Urothelium cell line (cell line): ENCODE measurements around the gene C4orf50.
A peak's percentile ranks its signal among the peaks of the same experiment; 100 is the strongest.
"Not testable (repeated sequence)": the region's sequence is repeated elsewhere in the genome, so short reads cannot be mapped to it uniquely, and the experiment has no call there.

Source experiments
- DNase-seq: peaks from one replicate; pipeline ENCODE4 v3.0.0; 2011; ENCODE audit warnings: low spot score, mixed read lengths
- FAIRE-seq: peaks from 2 replicates; lab custom pipeline; 2011; peaks lifted over from hg19 to GRCh38; lab: Jason Lieb, UNC

C4orf50 gene

DNA sequence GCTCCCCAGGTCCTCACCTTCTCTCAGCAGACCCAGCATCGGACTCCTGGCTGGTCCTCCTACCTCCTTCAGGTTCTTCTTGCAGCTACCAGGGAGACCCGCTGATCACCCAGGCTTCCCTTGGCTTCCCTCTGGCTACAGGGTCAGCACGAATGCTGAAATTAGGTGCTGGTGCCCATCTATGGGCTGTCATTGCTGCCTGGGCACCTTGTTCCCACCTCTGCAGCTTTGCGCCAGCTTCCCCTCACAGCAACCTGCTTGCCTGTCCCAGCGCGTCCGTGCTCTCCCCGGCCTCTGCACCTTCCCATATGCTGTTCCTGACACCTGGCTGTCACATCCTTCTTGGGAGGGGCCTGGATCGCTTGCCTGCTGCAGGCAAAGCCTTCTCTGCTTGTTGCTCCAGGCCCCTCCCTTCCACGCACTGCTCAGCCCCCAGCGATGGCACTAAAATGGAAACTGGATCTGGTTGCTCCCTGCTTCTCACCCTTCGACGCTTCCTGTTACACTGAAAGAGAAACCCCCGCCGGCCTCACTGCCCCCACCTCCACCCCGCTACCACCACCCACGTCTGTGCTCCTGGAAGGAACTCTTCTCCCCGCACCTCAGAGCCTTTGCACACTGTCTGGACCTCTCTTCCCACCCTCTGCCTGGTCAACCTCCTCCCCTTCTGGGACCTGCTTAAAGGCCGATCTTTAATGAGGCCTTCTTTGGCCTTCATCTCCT, 22.2 kb downstream of the C4orf50 start:
- FAIRE-seq (no peak), DNase-seq (no peak)

DNA sequence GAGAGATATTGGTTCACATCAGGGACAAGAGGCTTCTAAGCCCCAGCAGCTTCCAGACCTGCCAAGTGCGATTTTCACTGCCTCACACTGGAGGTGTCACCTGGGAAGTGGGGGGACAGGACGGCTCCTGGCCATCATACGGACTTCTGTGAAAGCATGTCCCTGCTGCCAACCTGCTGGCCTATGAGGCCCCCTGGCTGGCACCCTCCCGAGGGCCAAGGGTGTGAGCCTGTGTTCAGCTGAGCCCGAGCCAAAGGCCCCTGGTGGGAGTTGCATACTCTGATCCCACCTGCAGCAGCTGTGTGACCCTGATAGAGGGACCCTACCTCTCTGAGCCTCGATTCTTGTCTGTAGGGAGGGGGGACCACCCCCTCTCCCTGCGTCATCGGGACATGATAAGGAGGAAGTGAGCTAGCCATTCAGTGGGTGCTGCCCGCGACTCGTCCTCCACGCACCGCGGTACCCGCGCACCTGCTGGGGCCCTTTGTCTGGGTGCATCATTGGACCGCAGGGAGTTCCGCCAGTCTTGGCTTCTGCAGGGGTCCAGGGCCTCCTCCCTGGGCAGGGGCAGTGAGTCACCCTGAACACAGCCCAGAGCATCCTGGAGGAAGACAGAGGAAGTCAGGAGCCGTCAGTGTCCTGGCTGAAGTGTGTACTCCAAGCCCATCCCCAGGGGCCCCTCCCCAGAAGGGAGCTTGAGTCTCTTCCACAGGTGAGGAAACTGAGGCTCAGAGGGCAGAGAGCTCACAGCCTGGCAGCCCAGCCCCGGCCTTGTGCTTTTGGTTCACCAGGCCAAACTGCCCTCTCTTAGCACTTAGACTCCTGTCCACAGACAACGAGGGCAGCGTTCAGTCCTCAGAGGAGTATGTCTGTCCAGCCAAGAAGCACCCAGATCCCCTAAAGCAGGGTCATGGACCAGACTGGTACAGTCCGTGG, 24.1 kb downstream of the C4orf50 start:
- FAIRE-seq (no peak), DNase-seq (no peak)

DNA sequence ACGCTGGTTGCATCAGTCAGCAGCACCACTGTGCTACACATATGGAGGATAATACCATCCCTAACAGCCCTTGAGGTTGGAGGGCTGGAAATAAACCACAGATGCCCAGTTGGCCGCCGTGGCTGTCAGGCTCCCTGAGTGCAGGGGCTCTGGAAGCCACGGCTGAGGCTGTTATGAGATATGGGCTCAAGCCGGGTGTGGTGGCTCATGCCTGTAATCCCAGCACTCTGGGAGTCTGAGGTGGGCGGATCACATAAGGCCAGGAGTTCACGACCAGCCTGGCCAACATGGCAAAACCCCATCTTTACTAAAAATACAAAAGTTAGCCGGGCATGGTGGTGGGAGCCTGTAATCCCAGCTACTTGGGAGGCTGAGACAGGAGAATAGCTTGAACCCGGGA, 24.9 kb downstream of the C4orf50 start:
- DNase-seq, FAIRE-seq: not testable (repeated sequence)

DNA sequence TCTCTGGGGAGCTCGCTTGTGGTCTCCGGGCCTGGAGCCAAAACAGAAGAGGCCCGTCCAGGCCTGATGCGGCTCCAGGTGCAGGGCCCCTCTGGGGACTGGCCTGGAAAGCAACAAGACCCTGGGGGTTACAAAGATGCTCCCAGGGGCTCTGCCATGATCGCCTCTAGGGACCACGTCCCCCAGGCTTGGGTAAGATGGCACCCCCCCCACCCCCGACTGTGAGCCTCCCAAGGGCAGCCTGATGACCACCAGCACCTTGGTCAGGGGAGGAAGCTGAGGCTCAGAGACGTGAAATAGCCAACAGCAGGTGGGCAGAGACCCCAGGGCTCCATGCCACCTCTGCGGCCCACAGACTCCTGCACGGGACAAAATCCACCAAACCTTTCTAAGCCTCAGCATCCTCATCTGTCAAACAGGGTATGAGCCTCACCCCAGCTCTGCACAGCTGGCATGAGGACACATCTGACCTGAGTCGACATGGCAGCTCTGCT, 25.4 kb downstream of the C4orf50 start:
- FAIRE-seq (no peak), DNase-seq (no peak)

DNA sequence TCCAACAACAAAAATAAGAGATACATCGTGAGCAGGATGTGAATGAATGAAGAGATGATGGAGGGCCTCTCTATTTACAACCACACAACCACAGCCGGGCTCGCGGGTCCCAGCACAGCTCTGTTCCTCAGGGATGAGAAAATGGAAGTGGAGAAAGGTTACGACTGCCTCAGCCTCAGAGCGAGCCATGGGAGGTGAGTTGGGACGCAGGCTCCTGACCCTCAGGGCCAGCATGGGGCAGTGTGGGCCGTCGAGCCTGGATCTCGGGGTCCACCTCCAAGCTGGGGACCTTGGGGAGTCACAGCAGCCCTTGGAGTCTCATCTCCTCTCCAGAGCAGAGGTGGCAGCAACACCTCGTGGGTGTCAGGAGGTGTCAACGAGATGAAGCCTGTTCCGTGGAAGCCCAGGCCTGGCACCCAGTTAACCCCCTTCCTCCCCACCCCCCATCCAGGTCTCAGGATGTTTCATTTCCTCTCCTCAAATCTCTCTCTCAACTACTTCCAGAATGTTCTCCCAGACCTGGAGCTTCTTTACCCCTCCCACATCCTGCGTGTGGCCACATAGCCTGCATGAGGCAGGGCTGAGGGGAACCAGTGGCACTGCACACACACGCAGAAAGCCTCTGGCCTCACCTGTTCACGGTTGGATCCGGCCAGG, 25.9 kb downstream of the C4orf50 start:
- FAIRE-seq (no peak), DNase-seq (no peak)

DNA sequence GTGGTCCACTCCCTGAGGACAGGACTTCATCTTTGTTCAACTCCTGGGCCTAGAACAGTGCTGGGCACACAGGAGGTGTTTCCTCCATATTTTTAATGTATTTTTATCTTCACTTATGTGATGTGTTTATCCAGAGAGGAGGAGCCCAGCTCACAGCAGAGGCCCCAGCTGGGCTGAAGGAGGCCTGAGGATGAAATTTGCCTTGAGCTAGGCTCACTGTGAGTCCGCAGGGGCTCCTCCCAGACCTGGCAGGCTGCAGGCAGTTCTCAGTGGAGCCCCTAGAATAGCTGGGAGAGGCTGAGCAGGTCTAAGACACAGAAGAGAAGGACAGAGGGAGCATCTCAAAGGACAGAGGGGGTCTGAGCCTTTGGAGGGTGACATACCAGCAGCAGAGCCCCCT, 26.8 kb downstream of the C4orf50 start:
- FAIRE-seq = no peak
- DNase-seq = no peak

DNA sequence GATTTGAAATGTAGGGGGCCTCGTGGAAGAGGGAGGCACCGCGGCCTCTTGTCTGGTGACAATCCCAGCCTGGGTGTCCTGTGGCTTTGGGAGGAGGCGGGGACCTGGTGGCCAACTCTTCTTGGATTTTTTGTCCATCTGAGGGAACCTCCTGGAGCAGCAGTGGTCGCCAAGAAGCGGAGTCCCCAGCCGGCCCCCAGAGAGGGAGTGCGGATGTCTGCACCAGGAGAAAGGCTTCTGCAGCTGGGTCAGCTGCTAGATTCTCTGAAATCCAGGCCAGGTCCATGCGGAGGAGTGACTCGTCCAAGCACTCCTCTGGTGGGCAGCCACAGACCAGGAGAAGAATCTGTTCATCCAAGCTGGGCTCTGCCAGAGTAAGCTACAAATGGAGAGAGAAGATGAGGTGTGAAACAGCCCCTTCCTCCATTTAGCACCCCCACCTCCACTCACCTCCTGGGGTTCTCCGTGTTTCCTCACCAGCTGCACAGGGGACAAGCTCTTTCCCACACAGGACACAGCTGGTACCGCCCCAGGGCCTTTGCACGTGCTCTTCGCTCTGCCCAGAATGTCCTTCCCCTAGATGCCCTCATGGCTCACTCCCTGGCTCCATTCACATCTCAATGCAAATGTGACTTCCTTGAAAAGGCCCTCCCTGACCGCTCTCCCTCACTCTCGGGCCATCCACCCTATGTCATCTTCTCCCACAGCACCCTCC, 27.6 kb downstream of the C4orf50 start:
- no peak for DNase-seq
- FAIRE-seq = no peak

DNA sequence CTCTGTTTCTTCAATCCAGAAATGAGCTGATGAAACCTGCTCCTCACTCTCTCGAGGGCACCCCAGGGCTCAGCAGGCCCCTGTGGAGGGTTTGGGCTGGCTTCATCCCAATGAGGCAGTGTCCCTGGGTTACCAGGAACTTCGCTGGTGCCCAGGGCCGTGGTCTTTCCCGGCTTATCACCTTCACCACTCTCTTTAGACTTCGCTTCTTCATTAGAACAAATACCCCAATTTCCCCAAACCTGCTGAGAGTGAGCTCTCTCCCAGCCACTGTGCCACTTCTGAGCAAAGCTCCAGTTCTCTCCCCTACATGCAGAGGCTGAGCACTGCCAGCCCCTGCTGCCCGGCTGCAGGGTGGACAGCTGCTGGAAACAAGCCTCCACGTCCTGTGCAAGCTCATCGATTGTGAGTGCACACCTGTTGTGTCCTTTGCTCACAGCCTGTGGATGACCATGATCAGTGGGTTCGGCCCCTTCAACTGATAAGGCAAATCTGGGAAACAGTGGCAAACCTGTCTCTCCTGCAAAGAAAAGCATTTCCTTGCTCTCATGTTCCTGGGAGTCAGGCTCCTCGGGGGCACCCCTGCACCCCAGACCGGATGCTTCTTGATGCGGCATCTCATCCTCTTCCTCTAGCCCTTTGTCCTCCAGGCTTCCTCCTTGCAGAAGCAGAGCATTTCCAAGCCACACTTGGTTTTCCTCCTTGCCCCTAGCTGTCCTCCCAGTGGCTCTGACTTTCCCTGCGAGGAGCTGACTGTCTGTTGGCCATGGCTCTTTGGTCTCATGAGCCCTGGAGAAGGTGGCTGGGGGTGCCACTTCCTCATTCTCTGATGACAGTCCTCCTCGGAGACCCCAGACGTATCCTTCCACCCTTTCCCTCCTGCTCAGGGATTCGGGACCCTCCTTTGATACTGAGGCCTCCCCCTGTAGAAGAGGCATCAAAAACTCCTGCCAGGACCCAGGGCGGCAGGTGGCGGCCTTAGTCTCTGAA, 28.7 kb downstream of the C4orf50 start:
- DNase-seq = no peak
- no peak for FAIRE-seq

DNA sequence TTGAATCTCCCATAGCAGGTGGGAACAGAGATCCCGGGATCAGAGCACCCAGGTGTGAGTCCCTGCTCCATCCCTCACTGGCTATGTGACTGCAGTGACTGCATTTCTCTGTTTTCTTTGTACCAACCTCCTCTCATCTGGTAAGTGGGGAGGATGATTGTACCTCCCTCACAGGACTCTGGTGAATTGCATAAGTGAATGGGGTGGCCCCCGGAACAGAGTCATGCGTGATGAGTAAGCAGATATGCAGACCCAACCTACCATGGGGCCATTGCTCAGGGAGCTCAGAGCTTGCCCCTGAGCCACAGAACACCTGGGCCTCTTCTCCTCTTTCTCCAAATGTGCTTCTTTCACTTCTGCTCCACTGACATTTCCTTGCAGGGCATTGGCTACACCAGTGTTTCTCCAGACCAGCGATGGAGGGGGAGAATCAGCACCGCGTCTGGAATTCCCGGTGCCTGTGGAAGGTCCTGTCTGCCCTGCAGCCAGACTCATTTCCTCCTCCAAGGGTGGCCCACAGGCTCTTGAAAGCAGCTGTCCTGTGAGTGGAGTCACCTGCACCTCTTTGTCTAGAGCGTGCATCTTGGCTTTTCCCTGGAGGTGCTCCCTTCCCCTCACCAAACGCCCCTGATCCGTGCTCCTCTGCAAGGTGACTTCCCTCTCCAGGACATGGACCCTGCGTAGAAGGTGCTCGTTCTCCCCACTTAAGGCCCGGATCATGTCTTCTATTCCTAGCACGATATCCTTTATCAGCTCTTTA, 30.0 kb downstream of the C4orf50 start:
- DNase-seq = no peak
- FAIRE-seq = no peak

DNA sequence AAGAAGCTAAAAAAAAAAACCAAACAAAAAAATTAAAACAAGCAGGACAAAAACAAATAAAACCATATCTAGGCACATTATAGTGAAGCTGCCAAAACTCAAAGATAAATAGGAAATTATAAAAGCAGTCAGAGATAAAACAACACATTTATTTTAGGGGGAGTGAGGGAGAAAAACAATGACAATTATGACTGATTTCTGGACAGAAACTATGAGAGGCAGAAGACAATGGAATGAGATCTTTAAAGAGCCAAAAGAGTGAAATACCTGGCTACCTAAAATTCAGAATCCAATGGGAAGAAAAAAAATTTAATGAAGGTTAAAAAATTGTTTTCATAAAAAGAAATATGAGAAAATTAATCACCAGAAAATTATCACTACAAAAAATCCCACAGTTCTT, 33.4 kb downstream of the C4orf50 start:
- no peak for FAIRE-seq

DNA sequence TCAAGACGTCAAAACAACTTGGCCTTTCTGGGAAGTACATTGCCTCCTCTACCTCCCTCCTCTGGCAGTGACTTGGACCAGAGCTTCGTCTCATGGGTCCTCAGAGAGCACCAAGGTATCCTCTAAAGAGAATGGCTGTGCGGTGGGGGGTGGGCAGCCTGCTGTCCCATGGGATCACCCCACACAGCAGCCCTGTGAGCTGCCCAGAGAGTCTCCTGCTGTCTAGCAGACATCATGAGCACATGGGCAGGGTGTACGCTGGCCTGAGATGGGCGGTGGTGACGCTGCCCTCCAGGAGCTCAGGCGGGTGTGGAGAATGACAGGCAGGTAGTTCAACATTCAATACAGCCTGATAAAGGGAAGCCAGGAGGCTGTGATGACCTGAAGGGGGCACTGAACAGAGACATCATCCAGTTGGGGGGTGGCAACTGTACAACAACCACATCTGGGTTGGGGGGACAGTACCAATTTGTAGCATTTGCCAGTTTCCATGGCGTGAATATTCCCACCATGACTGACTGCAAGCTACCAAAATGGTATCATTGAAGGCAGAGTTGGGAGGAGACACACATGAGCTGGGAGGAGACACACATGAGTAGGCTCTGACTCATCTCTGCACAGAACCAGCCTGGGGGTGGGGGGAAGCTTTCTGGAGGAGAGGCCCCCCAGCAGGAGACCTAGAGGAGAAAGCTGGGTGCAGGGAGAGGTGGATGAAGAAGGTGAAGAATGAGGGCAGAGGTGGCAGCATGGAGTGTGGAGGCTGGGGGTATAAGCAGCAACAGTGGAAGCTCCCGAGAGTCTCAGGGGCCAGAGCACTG, 35.9 kb downstream of the C4orf50 start:
- DNase-seq = no peak
- FAIRE-seq = no peak

More for the DNA sequence above, 33.4 kb downstream of the C4orf50 start:
- DNase-seq = no peak

DNA sequence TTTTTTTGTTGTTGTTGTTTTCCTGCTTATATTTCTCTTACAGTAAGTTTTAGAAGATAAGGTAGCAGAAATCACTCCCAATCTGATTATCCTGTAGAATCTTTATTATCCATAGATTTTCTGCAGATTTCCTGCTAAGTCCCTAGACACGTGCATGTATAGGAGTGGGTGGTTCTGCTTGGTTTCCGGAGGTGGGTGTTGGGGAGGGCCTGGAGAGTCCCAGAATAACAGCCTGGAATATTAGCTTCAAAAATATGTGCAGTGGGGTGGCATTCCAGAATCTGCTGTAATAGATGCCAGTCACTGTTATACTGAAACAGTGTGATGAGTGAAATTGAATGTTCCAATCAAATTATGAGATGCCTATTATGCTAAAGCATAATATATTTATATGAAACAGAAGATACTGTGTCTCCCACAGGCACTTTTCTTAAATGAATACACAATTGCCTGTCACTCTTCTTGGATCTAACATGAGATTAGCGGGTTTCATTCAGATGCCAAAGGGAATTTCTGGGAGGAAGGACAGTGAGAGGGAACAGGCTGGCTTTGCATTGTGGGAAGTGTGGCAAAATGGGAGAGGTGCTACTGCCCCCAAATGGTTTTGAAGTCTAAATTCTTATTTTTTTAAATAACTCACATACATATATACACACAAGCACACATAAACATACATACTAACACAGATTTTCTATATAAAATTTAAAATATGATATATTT, 37.6 kb downstream of the C4orf50 start:
- FAIRE-seq = no peak
- no peak for DNase-seq

DNA sequence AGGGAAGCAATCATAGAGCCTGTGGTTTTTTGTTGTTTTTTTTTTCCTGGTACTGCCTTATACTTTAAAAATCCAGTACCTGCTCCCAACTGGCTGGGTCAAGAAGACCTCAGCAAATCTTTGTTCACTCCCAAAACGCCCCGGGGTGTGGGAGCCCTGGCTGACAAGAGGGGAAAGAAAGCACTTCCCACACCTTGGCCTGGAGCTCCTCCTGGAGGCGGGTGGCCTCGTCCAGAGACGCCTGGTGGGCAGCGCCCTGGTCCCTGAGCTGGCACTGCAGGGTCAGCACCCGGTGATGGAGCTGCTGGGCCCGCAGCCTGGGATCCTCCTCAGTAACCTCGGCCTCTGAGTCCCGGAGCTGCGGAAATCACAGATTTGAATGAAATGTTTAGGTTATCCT, 38.2 kb downstream of the C4orf50 start:
- peak; percentile 38 for DNase-seq
- no peak for FAIRE-seq

DNA sequence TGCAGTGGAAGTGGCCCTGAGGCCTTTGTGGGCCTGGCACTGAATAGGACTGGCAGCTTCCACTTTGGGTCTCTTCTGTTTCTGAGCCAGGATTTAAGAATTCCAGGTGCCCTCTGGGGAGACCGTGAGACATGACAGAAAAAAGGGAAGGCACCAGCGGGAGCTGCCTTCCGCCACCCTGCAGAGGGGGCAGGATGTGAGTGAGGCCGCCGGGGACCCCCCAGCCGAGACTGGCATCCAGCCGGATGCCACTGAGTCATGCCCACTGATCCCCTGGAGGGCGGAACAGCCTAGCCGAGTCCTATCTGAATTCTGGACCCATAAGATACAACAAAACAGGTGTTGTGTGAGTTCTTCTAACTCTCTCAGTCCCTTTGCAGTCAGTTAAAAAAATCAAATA, 41.3 kb downstream of the C4orf50 start:
- DNase-seq (no peak), FAIRE-seq (no peak)

DNA sequence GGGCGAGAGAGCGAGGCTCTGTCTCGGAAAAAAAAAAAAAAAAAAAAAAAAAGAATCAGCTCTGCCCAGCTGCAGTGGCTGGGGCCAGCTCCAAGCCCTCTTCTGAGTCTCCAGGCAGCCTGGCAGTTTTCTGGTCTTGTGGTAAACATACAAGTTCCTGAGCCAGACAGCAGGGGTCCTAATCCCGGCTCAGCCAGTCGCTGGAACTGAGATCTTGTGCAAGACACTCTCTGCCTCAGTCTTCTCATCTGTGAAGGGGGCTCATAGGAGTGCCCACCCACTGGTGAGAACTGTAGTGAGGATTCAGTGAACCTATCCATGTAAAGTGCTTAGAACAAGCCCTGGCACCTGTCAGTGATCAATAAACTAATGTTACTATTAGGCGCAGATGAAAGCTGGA, 41.8 kb downstream of the C4orf50 start:
- FAIRE-seq (no peak), DNase-seq (no peak)

DNA sequence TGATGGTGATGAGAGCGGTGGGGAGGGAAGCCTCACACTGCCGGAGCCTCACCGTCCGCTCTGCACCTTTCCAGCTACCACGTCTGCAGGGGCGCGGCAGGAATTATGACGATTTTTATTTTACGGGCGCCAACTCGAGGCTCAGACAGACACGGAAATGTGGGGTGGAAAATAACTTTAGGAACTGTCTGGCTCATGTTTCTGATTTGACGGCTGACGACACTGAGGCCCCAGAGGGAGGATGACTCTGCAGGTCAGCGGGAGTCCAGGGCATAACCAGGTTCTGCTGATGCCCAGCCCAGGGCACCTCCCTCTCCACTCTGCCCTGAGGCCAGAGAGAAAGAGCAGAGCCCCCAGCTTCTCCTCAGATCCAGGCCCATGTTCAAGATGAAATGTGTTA, 43.9 kb downstream of the C4orf50 start:
- FAIRE-seq = no peak
- no peak for DNase-seq

DNA sequence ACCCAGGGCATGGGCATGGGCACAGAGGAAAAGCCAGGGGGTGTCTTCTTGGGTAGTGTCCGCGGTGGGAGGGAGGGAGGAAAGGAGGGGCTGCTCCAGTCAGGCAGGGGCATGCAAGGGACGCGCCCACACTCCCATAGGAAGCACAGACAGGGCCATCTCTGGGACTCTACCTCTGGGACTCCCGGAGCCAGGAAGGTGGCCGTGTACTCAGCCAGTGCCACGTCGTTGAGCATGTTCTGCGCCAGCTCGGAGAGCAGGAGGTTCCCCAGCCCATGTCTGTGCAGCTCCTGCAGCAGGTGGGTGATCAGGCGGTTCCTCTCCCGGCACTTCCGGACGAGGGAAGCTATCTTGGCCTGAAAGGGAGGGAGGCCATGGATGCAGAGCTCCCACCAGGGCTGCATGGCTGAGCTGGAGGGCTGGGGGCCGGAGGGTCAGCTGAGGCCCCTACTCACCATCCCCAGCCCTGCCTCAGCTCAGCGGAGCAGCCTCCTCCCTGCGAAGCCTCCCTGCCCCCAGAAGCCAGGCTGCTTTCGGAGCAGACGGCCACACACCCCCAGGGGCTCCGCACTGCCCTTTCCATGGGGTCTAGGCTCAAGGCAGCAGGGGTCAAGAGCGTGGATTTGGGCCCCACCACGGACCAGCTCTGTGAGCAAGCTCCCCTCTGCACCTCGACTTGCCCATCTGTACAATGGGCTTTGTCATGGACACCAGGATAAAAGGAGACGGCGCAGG, 44.6 kb downstream of the C4orf50 start:
- no peak for FAIRE-seq
- no peak for DNase-seq
